ENCODE data around the gene OXLD1.

Gene OXLD1

DNA sequence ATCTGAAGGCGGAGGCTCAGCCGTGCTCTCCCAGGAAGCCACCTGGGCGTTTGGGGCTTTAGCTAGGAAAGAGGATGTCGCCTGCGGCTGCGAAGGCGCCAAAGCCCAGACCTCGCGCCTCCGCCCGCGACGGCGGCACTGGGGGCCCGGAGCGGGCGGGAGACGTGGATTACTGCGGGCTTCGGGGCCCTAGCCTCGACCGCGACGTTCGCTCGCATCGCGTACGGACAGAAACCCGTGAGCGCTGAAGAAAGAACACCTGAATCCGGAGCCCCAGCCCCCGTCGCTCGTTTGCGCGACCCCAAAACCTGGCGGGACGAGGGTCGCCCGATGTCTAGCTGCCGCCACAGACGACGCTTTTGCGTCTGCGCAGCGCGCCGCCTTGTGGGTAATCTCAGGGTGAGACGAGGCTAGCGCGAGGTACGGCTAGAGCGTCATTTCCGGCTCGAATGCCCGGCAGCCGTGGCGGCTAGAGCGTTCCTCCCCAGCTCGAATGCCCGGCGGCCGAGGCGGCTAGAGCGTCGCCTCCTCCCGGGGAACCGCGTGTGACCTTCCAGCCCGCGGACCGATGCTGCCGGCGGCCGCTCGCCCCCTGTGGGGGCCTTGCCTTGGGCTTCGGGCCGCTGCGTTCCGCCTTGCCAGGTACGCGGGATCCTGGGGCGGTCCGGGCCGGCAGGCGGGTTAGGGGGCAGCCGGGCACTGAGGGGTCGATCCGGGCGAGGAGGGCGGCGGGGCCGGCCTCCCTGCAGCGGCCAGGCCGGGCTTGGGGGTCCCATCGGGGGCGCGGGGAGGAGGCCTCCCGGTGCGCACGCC is 36.7 kb upstream of the OXLD1 start, which contains the start of gene MRPL12 (continued):
- no peak for TF ChIP-seq ZNF701 (tag by site-specific recombination; IDR thresholded peaks at IDR 0.05)
- no peak for TF ChIP-seq ZNF112 (tag by site-specific recombination; IDR thresholded peaks at IDR 0.05)
- no peak for TF ChIP-seq REST (tag by site-specific recombination; IDR thresholded peaks at IDR 0.05)
- TF ChIP-seq ZNF776 (tag by site-specific recombination; IDR thresholded peaks at IDR 0.05; ENCODE audit: borderline replicate concordance): no peak
- no peak for TF ChIP-seq ZNF274 (IDR thresholded peaks at IDR 0.05; ENCODE audit: low read length)
- no peak for TF ChIP-seq ZNF274 (tag by site-specific recombination; IDR thresholded peaks at IDR 0.05; ENCODE audit: borderline replicate concordance)
- TF ChIP-seq, protein P1, sequence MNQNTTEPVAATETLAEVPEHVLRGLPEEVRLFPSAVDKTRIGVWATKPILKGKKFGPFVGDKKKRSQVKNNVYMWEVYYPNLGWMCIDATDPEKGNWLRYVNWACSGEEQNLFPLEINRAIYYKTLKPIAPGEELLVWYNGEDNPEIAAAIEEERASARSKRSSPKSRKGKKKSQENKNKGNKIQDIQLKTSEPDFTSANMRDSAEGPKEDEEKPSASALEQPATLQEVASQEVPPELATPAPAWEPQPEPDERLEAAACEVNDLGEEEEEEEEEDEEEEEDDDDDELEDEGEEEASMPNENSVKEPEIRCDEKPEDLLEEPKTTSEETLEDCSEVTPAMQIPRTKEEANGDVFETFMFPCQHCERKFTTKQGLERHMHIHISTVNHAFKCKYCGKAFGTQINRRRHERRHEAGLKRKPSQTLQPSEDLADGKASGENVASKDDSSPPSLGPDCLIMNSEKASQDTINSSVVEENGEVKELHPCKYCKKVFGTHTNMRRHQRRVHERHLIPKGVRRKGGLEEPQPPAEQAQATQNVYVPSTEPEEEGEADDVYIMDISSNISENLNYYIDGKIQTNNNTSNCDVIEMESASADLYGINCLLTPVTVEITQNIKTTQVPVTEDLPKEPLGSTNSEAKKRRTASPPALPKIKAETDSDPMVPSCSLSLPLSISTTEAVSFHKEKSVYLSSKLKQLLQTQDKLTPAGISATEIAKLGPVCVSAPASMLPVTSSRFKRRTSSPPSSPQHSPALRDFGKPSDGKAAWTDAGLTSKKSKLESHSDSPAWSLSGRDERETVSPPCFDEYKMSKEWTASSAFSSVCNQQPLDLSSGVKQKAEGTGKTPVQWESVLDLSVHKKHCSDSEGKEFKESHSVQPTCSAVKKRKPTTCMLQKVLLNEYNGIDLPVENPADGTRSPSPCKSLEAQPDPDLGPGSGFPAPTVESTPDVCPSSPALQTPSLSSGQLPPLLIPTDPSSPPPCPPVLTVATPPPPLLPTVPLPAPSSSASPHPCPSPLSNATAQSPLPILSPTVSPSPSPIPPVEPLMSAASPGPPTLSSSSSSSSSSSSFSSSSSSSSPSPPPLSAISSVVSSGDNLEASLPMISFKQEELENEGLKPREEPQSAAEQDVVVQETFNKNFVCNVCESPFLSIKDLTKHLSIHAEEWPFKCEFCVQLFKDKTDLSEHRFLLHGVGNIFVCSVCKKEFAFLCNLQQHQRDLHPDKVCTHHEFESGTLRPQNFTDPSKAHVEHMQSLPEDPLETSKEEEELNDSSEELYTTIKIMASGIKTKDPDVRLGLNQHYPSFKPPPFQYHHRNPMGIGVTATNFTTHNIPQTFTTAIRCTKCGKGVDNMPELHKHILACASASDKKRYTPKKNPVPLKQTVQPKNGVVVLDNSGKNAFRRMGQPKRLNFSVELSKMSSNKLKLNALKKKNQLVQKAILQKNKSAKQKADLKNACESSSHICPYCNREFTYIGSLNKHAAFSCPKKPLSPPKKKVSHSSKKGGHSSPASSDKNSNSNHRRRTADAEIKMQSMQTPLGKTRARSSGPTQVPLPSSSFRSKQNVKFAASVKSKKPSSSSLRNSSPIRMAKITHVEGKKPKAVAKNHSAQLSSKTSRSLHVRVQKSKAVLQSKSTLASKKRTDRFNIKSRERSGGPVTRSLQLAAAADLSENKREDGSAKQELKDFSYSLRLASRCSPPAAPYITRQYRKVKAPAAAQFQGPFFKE (tag by site-specific recombination; IDR thresholded peaks at IDR 0.05; ENCODE audit: borderline replicate concordance): no peak
- TF ChIP-seq KLF16 (tag by site-specific recombination; IDR thresholded peaks at IDR 0.05): peak; percentile 79
- TF ChIP-seq, protein P2, sequence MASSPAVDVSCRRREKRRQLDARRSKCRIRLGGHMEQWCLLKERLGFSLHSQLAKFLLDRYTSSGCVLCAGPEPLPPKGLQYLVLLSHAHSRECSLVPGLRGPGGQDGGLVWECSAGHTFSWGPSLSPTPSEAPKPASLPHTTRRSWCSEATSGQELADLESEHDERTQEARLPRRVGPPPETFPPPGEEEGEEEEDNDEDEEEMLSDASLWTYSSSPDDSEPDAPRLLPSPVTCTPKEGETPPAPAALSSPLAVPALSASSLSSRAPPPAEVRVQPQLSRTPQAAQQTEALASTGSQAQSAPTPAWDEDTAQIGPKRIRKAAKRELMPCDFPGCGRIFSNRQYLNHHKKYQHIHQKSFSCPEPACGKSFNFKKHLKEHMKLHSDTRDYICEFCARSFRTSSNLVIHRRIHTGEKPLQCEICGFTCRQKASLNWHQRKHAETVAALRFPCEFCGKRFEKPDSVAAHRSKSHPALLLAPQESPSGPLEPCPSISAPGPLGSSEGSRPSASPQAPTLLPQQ (tag by site-specific recombination; IDR thresholded peaks at IDR 0.05): peak; percentile 54; the same call in 1 of the 2 replicates
- TF ChIP-seq, protein P3, sequence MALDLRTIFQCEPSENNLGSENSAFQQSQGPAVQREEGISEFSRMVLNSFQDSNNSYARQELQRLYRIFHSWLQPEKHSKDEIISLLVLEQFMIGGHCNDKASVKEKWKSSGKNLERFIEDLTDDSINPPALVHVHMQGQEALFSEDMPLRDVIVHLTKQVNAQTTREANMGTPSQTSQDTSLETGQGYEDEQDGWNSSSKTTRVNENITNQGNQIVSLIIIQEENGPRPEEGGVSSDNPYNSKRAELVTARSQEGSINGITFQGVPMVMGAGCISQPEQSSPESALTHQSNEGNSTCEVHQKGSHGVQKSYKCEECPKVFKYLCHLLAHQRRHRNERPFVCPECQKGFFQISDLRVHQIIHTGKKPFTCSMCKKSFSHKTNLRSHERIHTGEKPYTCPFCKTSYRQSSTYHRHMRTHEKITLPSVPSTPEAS (tag by site-specific recombination; IDR thresholded peaks at IDR 0.05): no peak
- no peak; the same call in 1 of the 2 replicates for TF ChIP-seq KLF1 (tag by site-specific recombination; IDR thresholded peaks at IDR 0.05)
- peak; percentile 96 for TF ChIP-seq ZNF76 (tag by site-specific recombination; IDR thresholded peaks at IDR 0.05; ENCODE audit: borderline replicate concordance, low read depth)
- TF ChIP-seq ZNF24 (tag by site-specific recombination; IDR thresholded peaks at IDR 0.05): 0 out of 2 replicates have a peak, but pooled peaks have one; percentile 46
- TF ChIP-seq, protein P4, sequence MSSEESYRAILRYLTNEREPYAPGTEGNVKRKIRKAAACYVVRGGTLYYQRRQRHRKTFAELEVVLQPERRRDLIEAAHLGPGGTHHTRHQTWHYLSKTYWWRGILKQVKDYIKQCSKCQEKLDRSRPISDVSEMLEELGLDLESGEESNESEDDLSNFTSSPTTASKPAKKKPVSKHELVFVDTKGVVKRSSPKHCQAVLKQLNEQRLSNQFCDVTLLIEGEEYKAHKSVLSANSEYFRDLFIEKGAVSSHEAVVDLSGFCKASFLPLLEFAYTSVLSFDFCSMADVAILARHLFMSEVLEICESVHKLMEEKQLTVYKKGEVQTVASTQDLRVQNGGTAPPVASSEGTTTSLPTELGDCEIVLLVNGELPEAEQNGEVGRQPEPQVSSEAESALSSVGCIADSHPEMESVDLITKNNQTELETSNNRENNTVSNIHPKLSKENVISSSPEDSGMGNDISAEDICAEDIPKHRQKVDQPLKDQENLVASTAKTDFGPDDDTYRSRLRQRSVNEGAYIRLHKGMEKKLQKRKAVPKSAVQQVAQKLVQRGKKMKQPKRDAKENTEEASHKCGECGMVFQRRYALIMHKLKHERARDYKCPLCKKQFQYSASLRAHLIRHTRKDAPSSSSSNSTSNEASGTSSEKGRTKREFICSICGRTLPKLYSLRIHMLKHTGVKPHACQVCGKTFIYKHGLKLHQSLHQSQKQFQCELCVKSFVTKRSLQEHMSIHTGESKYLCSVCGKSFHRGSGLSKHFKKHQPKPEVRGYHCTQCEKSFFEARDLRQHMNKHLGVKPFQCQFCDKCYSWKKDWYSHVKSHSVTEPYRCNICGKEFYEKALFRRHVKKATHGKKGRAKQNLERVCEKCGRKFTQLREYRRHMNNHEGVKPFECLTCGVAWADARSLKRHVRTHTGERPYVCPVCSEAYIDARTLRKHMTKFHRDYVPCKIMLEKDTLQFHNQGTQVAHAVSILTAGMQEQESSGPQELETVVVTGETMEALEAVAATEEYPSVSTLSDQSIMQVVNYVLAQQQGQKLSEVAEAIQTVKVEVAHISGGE (tag by site-specific recombination; conservative IDR thresholded peaks at IDR 0.05; ENCODE audit: low read depth): peak; percentile 86
- no peak for TF ChIP-seq ZNF362 (tag by site-specific recombination; IDR thresholded peaks at IDR 0.05)
- TF ChIP-seq KLF7 (tag by site-specific recombination; IDR thresholded peaks at IDR 0.05; ENCODE audit: borderline replicate concordance): no peak
- TF ChIP-seq ZNF48 (tag by site-specific recombination; IDR thresholded peaks at IDR 0.05): no peak
- peak; percentile 50; the same call in 1 of the 2 replicates for TF ChIP-seq ZNF548 (tag by site-specific recombination; IDR thresholded peaks at IDR 0.05)
- peak; percentile 91 for TF ChIP-seq ZNF324 (tag by site-specific recombination; IDR thresholded peaks at IDR 0.05)
- TF ChIP-seq ZNF157 (tag by site-specific recombination; IDR thresholded peaks at IDR 0.05): no peak
- peak; percentile 43; the same call in 1 of the 2 replicates for TF ChIP-seq ZNF843 (tag by site-specific recombination; IDR thresholded peaks at IDR 0.05)
- no peak for TF ChIP-seq HOXA7 (CRISPR knock-in tag; IDR thresholded peaks at IDR 0.05; ENCODE audit: borderline replicate concordance)
